Cardiac fibroblast (primary cell): Measurements from ENCODE around the gene SPHK2.

ENCODE experiments used
- DNase-seq, 2 donors: peaks; one replicate each; pipeline versions ENCODE4 v3.0.0 to v3.0.0-alpha.2; 2010; ENCODE audit warnings: low read depth in 2 of 2
- H3K4me3 ChIP-seq, 2 donors: replicated peaks in 1 of 2; 1 replicate in 1 of 2; 2 replicates in 1 of 2; pipeline ENCODE4 v1.5.1; 2011; ENCODE audit warnings: low read depth in 2 of 2, low read length in 2 of 2, mild to moderate bottlenecking in 2 of 2, moderate library complexity in 1 of 2
- TF ChIP-seq, protein P1 (sequence below): IDR thresholded peaks from one replicate; pipeline ENCODE4 v1.5.1; 2011; ENCODE audit warnings: low read depth, mild to moderate bottlenecking, low read length, inconsistent platforms

SPHK2 gene

DNA sequence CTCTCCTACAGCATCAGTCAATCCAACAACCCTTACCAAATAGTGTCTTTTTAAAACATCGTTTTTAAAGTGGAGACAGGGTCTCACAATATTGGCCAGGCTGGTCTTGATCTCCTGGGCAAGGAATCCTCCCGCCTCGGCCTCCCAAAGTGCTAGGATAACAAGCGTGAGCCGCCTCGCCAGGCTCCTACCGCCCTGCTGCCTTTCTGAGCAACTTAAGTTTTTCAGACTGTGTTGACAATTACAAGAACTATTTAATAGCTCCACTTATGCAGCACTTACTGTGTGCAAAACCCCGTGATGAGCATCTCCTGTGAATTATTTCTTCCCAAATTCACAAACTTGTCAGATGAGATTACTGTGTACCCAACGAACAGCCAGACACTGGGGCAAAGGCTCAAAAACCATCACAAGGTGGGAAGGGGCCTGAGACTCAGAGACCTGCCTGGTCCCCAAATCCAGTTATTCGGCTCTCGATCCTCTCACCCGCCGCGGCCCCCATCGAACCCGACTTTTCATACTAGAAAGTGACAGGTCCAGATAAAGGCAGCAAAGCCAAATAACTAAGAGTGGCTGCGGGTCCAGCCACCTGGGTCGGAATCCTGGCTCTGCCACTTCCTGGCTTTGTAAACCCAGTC lies 909 bp upstream of the SPHK2 start:
- no peak for DNase-seq
- TF ChIP-seq, protein P1, sequence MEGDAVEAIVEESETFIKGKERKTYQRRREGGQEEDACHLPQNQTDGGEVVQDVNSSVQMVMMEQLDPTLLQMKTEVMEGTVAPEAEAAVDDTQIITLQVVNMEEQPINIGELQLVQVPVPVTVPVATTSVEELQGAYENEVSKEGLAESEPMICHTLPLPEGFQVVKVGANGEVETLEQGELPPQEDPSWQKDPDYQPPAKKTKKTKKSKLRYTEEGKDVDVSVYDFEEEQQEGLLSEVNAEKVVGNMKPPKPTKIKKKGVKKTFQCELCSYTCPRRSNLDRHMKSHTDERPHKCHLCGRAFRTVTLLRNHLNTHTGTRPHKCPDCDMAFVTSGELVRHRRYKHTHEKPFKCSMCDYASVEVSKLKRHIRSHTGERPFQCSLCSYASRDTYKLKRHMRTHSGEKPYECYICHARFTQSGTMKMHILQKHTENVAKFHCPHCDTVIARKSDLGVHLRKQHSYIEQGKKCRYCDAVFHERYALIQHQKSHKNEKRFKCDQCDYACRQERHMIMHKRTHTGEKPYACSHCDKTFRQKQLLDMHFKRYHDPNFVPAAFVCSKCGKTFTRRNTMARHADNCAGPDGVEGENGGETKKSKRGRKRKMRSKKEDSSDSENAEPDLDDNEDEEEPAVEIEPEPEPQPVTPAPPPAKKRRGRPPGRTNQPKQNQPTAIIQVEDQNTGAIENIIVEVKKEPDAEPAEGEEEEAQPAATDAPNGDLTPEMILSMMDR: no peak
- peak overlapping the region; percentile 66 to 69 for H3K4me3 ChIP-seq

DNA sequence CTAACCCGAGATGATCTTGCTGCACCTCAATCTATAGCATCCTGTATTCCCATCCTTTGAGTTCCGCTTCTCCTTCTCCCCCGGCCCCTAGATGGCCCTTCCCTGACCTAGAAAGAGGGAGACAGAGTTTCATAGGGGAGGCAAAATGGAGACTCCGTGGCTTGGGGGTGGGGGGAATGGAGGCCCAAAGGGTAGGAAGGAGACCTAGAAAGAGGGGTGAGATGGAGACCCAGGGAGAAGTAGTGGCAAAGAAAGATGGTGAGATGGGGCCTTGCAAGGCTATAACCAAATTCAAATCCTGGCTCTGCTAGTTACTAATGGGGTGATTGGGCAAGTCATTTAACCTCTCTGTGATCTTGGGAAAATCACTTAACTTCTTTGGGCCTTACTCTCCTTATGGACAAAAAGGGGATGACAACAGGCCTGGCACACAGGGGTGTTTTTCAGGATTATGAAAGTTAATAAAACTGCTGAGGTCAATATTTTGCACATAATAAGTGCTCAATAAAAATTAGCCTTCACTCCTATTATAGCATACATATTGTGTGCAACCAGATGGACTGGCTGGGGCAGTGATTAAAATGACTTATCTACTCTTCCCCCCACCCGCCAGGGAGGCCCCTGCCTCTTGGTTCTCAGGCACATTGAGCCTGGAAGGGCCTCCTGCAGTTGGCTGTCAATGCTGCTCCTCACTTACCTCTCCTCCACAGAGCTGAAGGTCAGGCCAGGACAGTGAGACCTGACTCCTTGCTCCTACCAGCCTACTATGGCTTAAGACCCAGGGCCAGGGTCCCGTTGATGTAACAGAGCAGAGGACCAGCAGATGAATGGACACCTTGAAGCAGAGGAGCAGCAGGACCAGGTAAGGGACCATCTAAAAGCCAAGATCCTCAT lies 633 bp downstream of the SPHK2 start:
- H3K4me3 ChIP-seq: peak overlapping the region; percentile 53 to 66
- peak in 1 of 2 donors; percentile 52 for DNase-seq
- TF ChIP-seq, protein P1: no peak

DNA sequence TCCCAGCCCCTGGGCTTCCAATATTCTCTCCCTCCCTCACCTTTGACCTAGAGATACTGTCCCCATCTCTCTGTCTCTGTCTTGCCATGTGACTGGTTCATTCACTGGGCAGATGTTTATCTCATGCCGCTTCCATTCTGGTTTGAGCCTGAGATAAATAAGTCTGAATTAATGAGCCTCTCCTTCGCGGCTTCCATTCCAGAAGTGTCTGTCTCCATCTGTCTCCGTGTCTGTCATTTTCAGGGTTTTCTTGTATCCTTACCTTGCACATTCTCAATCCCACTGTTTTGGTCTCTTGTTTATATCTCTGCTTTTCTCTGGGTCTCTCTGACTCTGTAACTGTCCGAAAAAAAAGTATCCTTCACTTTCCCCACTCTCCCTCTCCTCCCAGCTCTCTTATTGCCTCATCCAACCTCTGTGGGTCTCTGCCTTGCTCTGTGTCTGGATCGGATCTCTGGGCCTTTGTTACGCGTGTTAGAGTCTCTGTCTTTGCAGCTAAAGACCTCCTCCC lies 4.3 kb downstream of the SPHK2 start:
- TF ChIP-seq, protein P1: no peak
- H3K4me3 ChIP-seq: peak overlapping the region; percentile 9 to 41
- no peak for DNase-seq

DNA sequence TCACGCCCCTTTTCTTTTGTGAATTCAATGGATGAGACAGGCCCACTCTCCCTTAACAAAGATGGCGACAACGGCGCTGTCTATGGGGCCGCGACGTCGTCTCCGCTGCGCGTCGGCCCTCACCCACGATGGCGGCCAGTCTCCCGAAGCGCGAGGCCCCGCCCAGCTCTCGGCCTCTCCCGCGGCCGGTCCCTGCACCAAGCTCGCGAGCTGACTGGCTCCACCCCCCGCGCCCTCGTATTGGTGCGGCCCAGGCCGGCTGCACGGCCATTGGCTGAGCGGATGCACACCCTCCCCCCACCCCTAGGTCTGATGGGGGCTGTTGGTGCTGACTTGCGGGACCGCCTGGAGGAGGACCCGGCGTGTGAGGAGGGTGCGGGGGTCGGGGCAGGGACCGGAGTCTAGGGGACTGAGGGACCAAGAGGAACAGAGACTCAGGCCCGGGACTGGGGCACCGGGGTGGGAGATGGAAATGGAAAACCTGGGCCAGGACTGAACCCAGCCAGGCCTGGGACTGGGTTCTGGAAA lies 4.8 kb downstream of the SPHK2 start:
- TF ChIP-seq, protein P1: no peak
- DNase-seq: peak; percentile 97 to 99
- peak overlapping the region; percentile 44 to 56 for H3K4me3 ChIP-seq

DNA sequence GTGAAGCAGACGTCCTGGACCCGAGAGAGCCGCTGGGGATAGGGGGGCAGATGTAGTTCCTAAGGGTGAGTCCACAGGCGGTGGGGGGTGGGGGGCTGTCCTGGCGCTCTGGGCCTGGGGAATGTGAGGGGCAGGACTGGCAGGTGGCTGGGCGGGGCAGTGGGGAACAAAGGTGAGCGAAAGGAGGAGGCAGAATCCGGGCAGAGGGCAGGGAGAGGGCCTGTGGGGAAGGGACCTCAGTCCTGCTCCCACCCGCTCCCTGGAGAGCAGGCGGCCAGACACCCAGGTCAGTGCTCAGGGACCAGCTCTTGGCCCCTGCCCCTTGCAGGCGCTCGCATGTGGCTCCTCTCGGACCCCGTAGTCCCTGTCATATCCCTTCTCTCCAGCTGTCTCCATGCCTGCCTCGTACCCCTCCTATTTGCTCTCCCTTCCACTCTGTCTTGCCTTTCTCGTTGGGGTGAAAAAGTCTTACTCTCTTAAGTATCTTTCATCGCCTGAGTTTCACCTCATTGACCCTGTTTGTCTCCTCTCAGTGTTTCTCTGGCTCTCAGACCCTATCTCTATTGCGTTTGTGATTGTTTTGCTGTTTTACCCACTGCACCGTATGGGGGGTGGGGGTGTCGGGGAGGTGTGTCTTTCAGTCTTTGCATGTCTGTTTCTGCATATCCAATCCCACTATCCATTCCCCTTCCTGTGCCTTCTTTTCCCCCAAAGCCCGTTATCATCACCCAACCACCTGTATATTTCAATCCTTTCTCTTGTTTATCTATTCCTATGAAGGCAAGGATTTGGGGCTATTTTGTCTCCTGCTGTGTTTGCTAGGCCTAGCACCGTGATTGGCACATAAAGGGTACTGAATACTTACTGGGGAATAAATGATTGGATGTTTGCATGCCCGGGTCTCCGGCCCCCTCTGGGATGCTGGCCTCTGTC lies 5.8 kb downstream of the SPHK2 start:
- peak overlapping the region; percentile 44 to 56 for H3K4me3 ChIP-seq
- TF ChIP-seq, protein P1: no peak
- DNase-seq: no peak

DNA sequence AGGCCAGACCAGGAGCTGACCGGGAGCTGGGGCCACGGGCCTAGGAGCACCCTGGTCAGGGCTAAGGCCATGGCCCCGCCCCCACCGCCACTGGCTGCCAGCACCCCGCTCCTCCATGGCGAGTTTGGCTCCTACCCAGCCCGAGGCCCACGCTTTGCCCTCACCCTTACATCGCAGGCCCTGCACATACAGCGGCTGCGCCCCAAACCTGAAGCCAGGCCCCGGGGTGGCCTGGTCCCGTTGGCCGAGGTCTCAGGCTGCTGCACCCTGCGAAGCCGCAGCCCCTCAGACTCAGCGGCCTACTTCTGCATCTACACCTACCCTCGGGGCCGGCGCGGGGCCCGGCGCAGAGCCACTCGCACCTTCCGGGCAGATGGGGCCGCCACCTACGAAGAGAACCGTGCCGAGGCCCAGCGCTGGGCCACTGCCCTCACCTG lies 6.6 kb downstream of the SPHK2 start:
- H3K4me3 ChIP-seq: no peak overlapping the region
- DNase-seq: no peak
- TF ChIP-seq, protein P1: no peak
